Activated naive CD4-positive, alpha-beta T cell treated with anti-CD3 and anti-CD28 coated beads, Interleukin-2, amount 50 U/mL, for 24 hours (primary cell): Measurements from ENCODE around the gene CAMK4.
A peak's percentile ranks its signal among the peaks of the same experiment; 100 is the strongest.

Experiments
- H3K27ac Mint-ChIP-seq: one replicate; pipeline ENCODE4 v1.8.0; 2021; ENCODE audit warnings: mild to moderate bottlenecking, mixed read lengths
- H3K27me3 Mint-ChIP-seq: one replicate; pipeline ENCODE4 v1.8.0; 2021; ENCODE audit warnings: mixed read lengths
- H3K36me3 Mint-ChIP-seq: one replicate; pipeline ENCODE4 v1.8.0; 2021; ENCODE audit warnings: mixed read lengths
- H3K4me1 Mint-ChIP-seq: one replicate; pipeline ENCODE4 v1.8.0; 2021; ENCODE audit warnings: mixed read lengths
- H3K4me3 Mint-ChIP-seq: one replicate; pipeline ENCODE4 v1.8.0; 2021; ENCODE audit warnings: mild to moderate bottlenecking, mixed read lengths
- H3K9me3 Mint-ChIP-seq: one replicate; pipeline ENCODE4 v1.8.0; 2021; ENCODE audit warnings: mixed read lengths

CAMK4 gene

GRCh38 chr5:111308951-111309350 lies 84.8 kb downstream of the CAMK4 start:
- peaks cover 4% of the 10 kb centered on the region for H3K36me3 Mint-ChIP-seq
- H3K9me3 Mint-ChIP-seq, result no peaks in the 10 kb centered on the region
- H3K27me3 Mint-ChIP-seq, result no peaks in the 10 kb centered on the region
- peaks cover 54% of the 10 kb centered on the region for H3K4me1 Mint-ChIP-seq
- peak overlapping the region; percentile 37 for H3K4me3 Mint-ChIP-seq
- H3K27ac Mint-ChIP-seq, result peak overlapping the region; percentile 86

GRCh38 chr5:111309384-111309783 lies 85.2 kb downstream of the CAMK4 start:
- Mint-ChIP-seq H3K9me3 (no peaks in the 10 kb centered on the region), H3K27me3 (no peaks in the 10 kb centered on the region), H3K4me1 (peaks cover 56% of the 10 kb centered on the region), H3K36me3 (peaks cover 4% of the 10 kb centered on the region), H3K27ac (peak overlapping the region; percentile 86), H3K4me3 (no peak overlapping the region)

- Mint-ChIP-seq H3K9me3 (no peaks in the 10 kb centered on the region), H3K27me3 (no peaks in the 10 kb centered on the region), H3K4me3 (no peak overlapping the region), H3K36me3 (peaks cover 4% of the 10 kb centered on the region), H3K4me1 (peaks cover 72% of the 10 kb centered on the region), H3K27ac (peak overlapping the region; percentile 76)
Observed at GRCh38 chr5:111310711-111311620, 86.8 kb downstream of the CAMK4 start.

GRCh38 chr5:111311666-111312065 lies 87.5 kb downstream of the CAMK4 start:
- Mint-ChIP-seq H3K9me3 (no peaks in the 10 kb centered on the region), H3K4me3 (peak overlapping the region; percentile 5), H3K4me1 (peaks cover 79% of the 10 kb centered on the region), H3K27me3 (no peaks in the 10 kb centered on the region), H3K27ac (peak overlapping the region; percentile 76), H3K36me3 (peaks cover 4% of the 10 kb centered on the region)

GRCh38 chr5:111313017-111313724 lies 89.0 kb downstream of the CAMK4 start:
- H3K9me3 Mint-ChIP-seq, result no peaks in the 10 kb centered on the region
- H3K27ac Mint-ChIP-seq, result peak overlapping the region; percentile 88
- peaks cover 83% of the 10 kb centered on the region for H3K4me1 Mint-ChIP-seq
- H3K4me3 Mint-ChIP-seq, result peak overlapping the region; percentile 52
- H3K27me3 Mint-ChIP-seq, result no peaks in the 10 kb centered on the region
- H3K36me3 Mint-ChIP-seq, result peaks cover 8% of the 10 kb centered on the region

- Mint-ChIP-seq H3K27me3 (no peaks in the 10 kb centered on the region), H3K4me1 (peaks cover 64% of the 10 kb centered on the region), H3K36me3 (peaks cover 37% of the 10 kb centered on the region), H3K9me3 (peaks cover 17% of the 10 kb centered on the region), H3K27ac (peak overlapping the region; percentile 51), H3K4me3 (peak overlapping the region; percentile 19)
Observed at GRCh38 chr5:111320953-111321352, 96.8 kb downstream of the CAMK4 start.

GRCh38 chr5:111321376-111321775 lies 97.2 kb downstream of the CAMK4 start:
- H3K9me3 Mint-ChIP-seq, result peaks cover 17% of the 10 kb centered on the region
- H3K4me1 Mint-ChIP-seq, result peaks cover 60% of the 10 kb centered on the region
- no peak overlapping the region for H3K4me3 Mint-ChIP-seq
- no peak overlapping the region for H3K27ac Mint-ChIP-seq
- H3K27me3 Mint-ChIP-seq, result no peaks in the 10 kb centered on the region
- H3K36me3 Mint-ChIP-seq, result peaks cover 38% of the 10 kb centered on the region

- no peaks in the 10 kb centered on the region for H3K27me3 Mint-ChIP-seq
- peaks cover 24% of the 10 kb centered on the region for H3K36me3 Mint-ChIP-seq
- peaks cover 23% of the 10 kb centered on the region for H3K4me1 Mint-ChIP-seq
- H3K27ac Mint-ChIP-seq, result no peak overlapping the region
- no peak overlapping the region for H3K4me3 Mint-ChIP-seq
- H3K9me3 Mint-ChIP-seq, result peaks cover 16% of the 10 kb centered on the region
Observed at GRCh38 chr5:111326551-111326950, 102.4 kb downstream of the CAMK4 start.

- Mint-ChIP-seq H3K27me3 (no peaks in the 10 kb centered on the region), H3K9me3 (no peaks in the 10 kb centered on the region), H3K4me1 (peaks cover 91% of the 10 kb centered on the region), H3K4me3 (peak overlapping the region; percentile 36), H3K36me3 (peaks cover 3% of the 10 kb centered on the region), H3K27ac (peak overlapping the region; percentile 87)
Observed at GRCh38 chr5:111337133-111337532, 112.9 kb downstream of the CAMK4 start.

- Mint-ChIP-seq H3K27me3 (no peaks in the 10 kb centered on the region), H3K27ac (peak overlapping the region; percentile 87), H3K4me3 (no peak overlapping the region), H3K36me3 (peaks cover 3% of the 10 kb centered on the region), H3K4me1 (peaks cover 90% of the 10 kb centered on the region), H3K9me3 (no peaks in the 10 kb centered on the region)
Observed at GRCh38 chr5:111337688-111338087, 113.5 kb downstream of the CAMK4 start.

- H3K27ac Mint-ChIP-seq, result no peak overlapping the region
- H3K4me3 Mint-ChIP-seq, result no peak overlapping the region
- H3K9me3 Mint-ChIP-seq, result no peaks in the 10 kb centered on the region
- H3K36me3 Mint-ChIP-seq, result peaks cover 22% of the 10 kb centered on the region
- no peaks in the 10 kb centered on the region for H3K27me3 Mint-ChIP-seq
- peaks cover 59% of the 10 kb centered on the region for H3K4me1 Mint-ChIP-seq
Observed at GRCh38 chr5:111345731-111346130, 121.5 kb downstream of the CAMK4 start.

- peaks cover 27% of the 10 kb centered on the region for H3K36me3 Mint-ChIP-seq
- H3K9me3 Mint-ChIP-seq, result no peaks in the 10 kb centered on the region
- peaks cover 48% of the 10 kb centered on the region for H3K4me1 Mint-ChIP-seq
- no peak overlapping the region for H3K4me3 Mint-ChIP-seq
- H3K27ac Mint-ChIP-seq, result peak overlapping the region; percentile 8
- H3K27me3 Mint-ChIP-seq, result no peaks in the 10 kb centered on the region
Observed at GRCh38 chr5:111347021-111347420, 122.8 kb downstream of the CAMK4 start.

GRCh38 chr5:111348661-111349329 lies 124.6 kb downstream of the CAMK4 start:
- Mint-ChIP-seq H3K27ac (no peak overlapping the region), H3K4me3 (no peak overlapping the region)

GRCh38 chr5:111349429-111349828 lies 125.2 kb downstream of the CAMK4 start:
- no peak overlapping the region for H3K4me3 Mint-ChIP-seq
- H3K27ac Mint-ChIP-seq, result peak overlapping the region; percentile 83
- peaks cover 48% of the 10 kb centered on the region for H3K4me1 Mint-ChIP-seq
- H3K9me3 Mint-ChIP-seq, result peaks cover 4% of the 10 kb centered on the region
- H3K27me3 Mint-ChIP-seq, result no peaks in the 10 kb centered on the region
- peaks cover 39% of the 10 kb centered on the region for H3K36me3 Mint-ChIP-seq

More at GRCh38 chr5:111348661-111349329, 124.6 kb downstream of the CAMK4 start:
- peaks cover 35% of the 10 kb centered on the region for H3K36me3 Mint-ChIP-seq
- H3K4me1 Mint-ChIP-seq, result peaks cover 47% of the 10 kb centered on the region
- no peaks in the 10 kb centered on the region for H3K27me3 Mint-ChIP-seq
- peaks cover under 1% of the 10 kb centered on the region for H3K9me3 Mint-ChIP-seq

GRCh38 chr5:111353035-111353434 lies 128.9 kb downstream of the CAMK4 start:
- Mint-ChIP-seq H3K36me3 (peaks cover 38% of the 10 kb centered on the region), H3K4me1 (peaks cover 37% of the 10 kb centered on the region), H3K4me3 (no peak overlapping the region), H3K9me3 (peaks cover 4% of the 10 kb centered on the region), H3K27me3 (no peaks in the 10 kb centered on the region), H3K27ac (no peak overlapping the region)
